GM23338 (cell line): ENCODE results near the gene SPSB4.

Experiments used
- POLR2AphosphoS5 ChIP-seq: IDR thresholded peaks from 2 replicates; pipeline ENCODE4 v1.6.1; 2016; ENCODE audit warnings: antibody characterized with exemption, low read depth
- ZNF331 ChIP-seq: fragments of 250-450 bp; sonication (Bioruptor Pico); IDR thresholded peaks from 2 replicates; pipeline ENCODE4 v1.5.0; 2020; ENCODE audit warnings: low read depth, mild to moderate bottlenecking, moderate library complexity
- TF ChIP-seq, protein P1 (sequence below), 2 experiments: fragments of 200-600 bp in 1 of 2; sonication (generic) in 1 of 2; conservative IDR thresholded peaks; 2 replicates each; pipeline versions ENCODE4 v1.5.1 to v1.6.1; 2016 to 2017; ENCODE audit warnings: antibody characterized with exemption in 2 of 2, low read depth in 2 of 2, mild to moderate bottlenecking in 2 of 2, moderate library complexity in 1 of 2
- TF ChIP-seq, protein P2 (sequence below): IDR thresholded peaks from 2 replicates; pipeline ENCODE4 v1.6.1; 2016; ENCODE audit warnings: antibody characterized with exemption

DNA sequence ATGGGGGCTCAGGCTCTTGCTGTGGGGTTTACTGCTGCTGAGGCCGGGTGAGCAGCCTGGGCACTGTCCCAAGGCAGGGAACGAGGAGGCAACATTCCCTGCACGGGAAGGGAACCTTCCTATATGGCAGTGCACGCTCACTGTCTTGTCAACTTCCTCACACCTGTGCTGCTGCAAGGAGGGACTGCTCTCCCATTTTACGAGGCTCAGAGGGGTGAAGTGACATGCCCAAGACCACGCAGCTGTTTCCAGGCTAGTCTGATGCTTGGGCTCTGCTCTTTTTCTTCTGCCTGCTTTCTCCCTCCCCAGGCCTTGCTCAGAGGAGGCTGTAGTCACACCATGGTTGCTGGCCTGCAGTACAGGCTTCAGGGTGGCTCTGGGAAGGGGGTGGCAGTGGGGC, 41.5 kb downstream of the SPSB4 start:
- TF ChIP-seq POLR2AphosphoS5 (no peak), ZNF331 (CRISPR knock-in tag) (no peak)
- TF ChIP-seq, protein P1, sequence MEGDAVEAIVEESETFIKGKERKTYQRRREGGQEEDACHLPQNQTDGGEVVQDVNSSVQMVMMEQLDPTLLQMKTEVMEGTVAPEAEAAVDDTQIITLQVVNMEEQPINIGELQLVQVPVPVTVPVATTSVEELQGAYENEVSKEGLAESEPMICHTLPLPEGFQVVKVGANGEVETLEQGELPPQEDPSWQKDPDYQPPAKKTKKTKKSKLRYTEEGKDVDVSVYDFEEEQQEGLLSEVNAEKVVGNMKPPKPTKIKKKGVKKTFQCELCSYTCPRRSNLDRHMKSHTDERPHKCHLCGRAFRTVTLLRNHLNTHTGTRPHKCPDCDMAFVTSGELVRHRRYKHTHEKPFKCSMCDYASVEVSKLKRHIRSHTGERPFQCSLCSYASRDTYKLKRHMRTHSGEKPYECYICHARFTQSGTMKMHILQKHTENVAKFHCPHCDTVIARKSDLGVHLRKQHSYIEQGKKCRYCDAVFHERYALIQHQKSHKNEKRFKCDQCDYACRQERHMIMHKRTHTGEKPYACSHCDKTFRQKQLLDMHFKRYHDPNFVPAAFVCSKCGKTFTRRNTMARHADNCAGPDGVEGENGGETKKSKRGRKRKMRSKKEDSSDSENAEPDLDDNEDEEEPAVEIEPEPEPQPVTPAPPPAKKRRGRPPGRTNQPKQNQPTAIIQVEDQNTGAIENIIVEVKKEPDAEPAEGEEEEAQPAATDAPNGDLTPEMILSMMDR (conservative IDR thresholded peaks at IDR 0.05; ENCODE audit: low read depth in 2 of 2), result no peak
- TF ChIP-seq, protein P2, sequence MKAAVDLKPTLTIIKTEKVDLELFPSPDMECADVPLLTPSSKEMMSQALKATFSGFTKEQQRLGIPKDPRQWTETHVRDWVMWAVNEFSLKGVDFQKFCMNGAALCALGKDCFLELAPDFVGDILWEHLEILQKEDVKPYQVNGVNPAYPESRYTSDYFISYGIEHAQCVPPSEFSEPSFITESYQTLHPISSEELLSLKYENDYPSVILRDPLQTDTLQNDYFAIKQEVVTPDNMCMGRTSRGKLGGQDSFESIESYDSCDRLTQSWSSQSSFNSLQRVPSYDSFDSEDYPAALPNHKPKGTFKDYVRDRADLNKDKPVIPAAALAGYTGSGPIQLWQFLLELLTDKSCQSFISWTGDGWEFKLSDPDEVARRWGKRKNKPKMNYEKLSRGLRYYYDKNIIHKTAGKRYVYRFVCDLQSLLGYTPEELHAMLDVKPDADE, result no peak
